ENCODE measurements around the gene CTCF. TPM values are rescaled to one million over a fixed set of nuclear protein-coding genes. Genes with fewer than 3 reads are reported as not detected.

The CTCF gene
- total RNA-seq, 1 experiment from 2014 or later = 58.7 TPM

- Histone ChIP-seq H3K36me3 (no peaks in the 10 kb centered on the region), H3K9me3 (replicated peaks) (no peaks in the 10 kb centered on the region), H3K4me1 (no peaks in the 10 kb centered on the region), H3K4me3 (no peak overlapping the region), H3K27me3 (no peaks in the 10 kb centered on the region), H3K27ac (no peak overlapping the region)
- DNase-seq = peak; percentile 26 to 32
Observed at GRCh38 chr16:67663151-67663876, 101.0 kb downstream of the CTCF start.

GRCh38 chr16:67663877-67664222, 101.5 kb downstream of the CTCF start:
- no peaks in the 10 kb centered on the region for H3K9me3 ChIP-seq (replicated peaks)
- H3K4me3 ChIP-seq = no peak overlapping the region
- H3K36me3 ChIP-seq = no peaks in the 10 kb centered on the region
- no peaks in the 10 kb centered on the region for H3K4me1 ChIP-seq
- H3K27ac ChIP-seq = no peak overlapping the region
- H3K27me3 ChIP-seq = no peaks in the 10 kb centered on the region
- DNase-seq = no peak

DNA sequence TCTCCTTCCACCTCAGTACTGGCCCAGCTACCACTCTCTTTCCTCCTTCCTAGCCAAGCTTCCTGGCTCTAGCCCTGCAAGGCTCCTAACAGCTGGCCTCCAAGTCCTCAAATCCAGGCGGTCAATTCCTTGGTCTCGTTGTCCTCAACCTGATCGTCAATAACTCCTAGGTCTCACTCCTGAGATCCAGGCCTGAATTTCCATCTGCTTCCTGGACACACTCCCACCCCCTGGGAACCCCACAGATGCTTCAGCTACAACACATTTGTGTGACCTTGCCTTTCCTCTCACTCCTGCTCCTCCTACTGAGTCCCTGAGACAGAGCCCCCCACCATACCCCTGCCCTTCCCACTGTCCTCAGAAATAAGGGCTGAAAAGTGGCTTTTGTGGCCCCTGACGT, 101.9 kb downstream of the CTCF start:
- Histone ChIP-seq H3K36me3 (no peaks in the 10 kb centered on the region), H3K27me3 (no peaks in the 10 kb centered on the region), H3K4me3 (no peak overlapping the region), H3K4me1 (no peaks in the 10 kb centered on the region), H3K27ac (no peak overlapping the region), H3K9me3 (replicated peaks) (no peaks in the 10 kb centered on the region)
- DNase-seq = no peak

DNA sequence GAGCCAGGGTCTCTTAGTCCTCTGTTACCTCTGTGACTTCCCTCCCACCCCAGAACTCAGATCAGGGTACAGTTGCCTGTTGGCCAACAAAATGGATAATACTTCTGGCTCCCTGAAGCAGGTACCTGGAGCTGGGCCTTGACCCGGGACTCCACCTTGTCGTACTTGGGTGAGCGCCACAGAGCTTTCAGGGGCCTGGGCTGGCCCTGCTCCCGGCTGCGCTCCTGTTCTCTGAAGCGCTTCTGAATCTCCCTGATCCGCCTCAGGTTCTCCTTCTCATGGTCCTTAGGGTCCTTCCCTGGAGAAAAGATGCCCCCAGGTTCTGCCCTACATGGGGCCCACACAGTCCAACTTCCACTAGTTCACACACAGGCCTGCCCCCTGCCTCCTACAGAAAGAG, 102.5 kb downstream of the CTCF start:
- Histone ChIP-seq H3K9me3 (replicated peaks) (no peaks in the 10 kb centered on the region), H3K27ac (no peak overlapping the region), H3K4me3 (no peak overlapping the region), H3K4me1 (no peaks in the 10 kb centered on the region), H3K27me3 (no peaks in the 10 kb centered on the region), H3K36me3 (no peaks in the 10 kb centered on the region)
- DNase-seq = no peak

DNA sequence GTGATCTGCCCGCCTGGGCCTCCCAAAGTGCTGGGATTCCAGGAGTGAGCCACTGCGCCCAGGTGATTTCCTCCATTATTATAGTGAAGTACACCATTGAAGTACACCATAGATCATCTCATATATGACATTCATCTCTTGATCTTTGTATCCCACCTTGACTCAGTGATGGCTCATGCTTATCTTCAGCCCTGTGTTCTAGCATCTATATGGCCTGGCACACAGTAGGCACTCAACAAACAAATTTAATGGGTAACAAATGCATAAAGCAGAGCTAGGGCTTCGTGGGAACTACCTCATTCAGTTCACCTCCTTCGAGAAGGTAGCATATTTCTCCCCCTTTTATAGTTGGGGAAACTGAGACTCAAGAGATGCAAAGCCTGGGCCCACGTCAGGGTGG, 103.3 kb downstream of the CTCF start:
- no peaks in the 10 kb centered on the region for H3K27me3 ChIP-seq
- no peak overlapping the region for H3K27ac ChIP-seq
- DNase-seq = no peak
- no peaks in the 10 kb centered on the region for H3K9me3 ChIP-seq (replicated peaks)
- H3K4me1 ChIP-seq = no peaks in the 10 kb centered on the region
- H3K4me3 ChIP-seq = peak overlapping the region; percentile 55
- no peaks in the 10 kb centered on the region for H3K36me3 ChIP-seq

GRCh38 chr16:67666032-67666551, 103.8 kb downstream of the CTCF start:
- H3K27ac ChIP-seq = no peak overlapping the region
- peak overlapping the region; percentile 55 for H3K4me3 ChIP-seq
- no peaks in the 10 kb centered on the region for H3K4me1 ChIP-seq
- no peaks in the 10 kb centered on the region for H3K9me3 ChIP-seq (replicated peaks)
- DNase-seq = peak; percentile 27 to 29
- H3K27me3 ChIP-seq = no peaks in the 10 kb centered on the region
- no peaks in the 10 kb centered on the region for H3K36me3 ChIP-seq

- H3K4me3 ChIP-seq = peak within 1 kb of the TSS; percentile 55
- no peaks in the 10 kb centered on the region for H3K9me3 ChIP-seq (replicated peaks)
- H3K27ac ChIP-seq = no peak within 1 kb of the TSS
- no peaks in the 10 kb centered on the region for H3K36me3 ChIP-seq
- DNase-seq = peak; percentile 66 to 70
- H3K27me3 ChIP-seq = no peaks in the 10 kb centered on the region
- H3K4me1 ChIP-seq = no peaks in the 10 kb centered on the region
Observed at GRCh38 chr16:67666559-67667452, 104.5 kb downstream of the CTCF start, which contains the start of the genes C16orf86 and ENKD1. Gene C16orf86, plus strand, starts transcription at chr16:67666814. Its CDS starts 157 bp downstream, at chr16:67666971. Gene ENKD1, minus strand, starts transcription at chr16:67666750. Its CDS starts 308 bp downstream, at chr16:67666442.

DNA sequence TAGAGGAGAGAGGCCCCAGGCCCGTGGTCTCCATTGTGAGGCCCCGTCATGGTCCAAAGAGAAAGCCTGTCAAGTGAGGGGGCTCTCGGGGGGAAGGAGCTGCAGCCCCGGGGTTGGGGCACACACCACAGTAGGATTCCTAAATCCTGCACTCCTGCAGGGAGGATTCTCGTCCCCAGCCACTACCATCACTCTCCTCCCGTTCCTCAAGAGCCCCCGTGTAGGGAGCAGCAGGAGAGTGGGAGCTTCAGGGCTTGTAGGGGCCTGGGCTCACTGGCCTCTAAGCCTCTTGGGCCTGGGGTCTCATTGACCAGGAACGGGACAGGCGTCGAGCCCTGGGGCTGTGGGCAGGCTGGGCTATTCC, 105.1 kb downstream of the CTCF start:
- Histone ChIP-seq H3K4me1 (no peaks in the 10 kb centered on the region), H3K4me3 (peak overlapping the region; percentile 55), H3K36me3 (no peaks in the 10 kb centered on the region), H3K27me3 (no peaks in the 10 kb centered on the region), H3K9me3 (replicated peaks) (no peaks in the 10 kb centered on the region), H3K27ac (no peak overlapping the region)
- DNase-seq = no peak

- Histone ChIP-seq H3K4me3 (no peak overlapping the region), H3K9me3 (replicated peaks) (no peaks in the 10 kb centered on the region), H3K27ac (no peak overlapping the region), H3K4me1 (no peaks in the 10 kb centered on the region), H3K27me3 (no peaks in the 10 kb centered on the region), H3K36me3 (no peaks in the 10 kb centered on the region)
- DNase-seq = peak; percentile 77 to 83
Observed at GRCh38 chr16:67667817-67668494, 105.6 kb downstream of the CTCF start.

- Histone ChIP-seq H3K36me3 (no peaks in the 10 kb centered on the region), H3K27me3 (no peaks in the 10 kb centered on the region), H3K27ac (no peak overlapping the region), H3K4me1 (no peaks in the 10 kb centered on the region), H3K9me3 (replicated peaks) (no peaks in the 10 kb centered on the region), H3K4me3 (no peak overlapping the region)
- no peak for DNase-seq
Observed at GRCh38 chr16:67668495-67669157, 106.3 kb downstream of the CTCF start.

GRCh38 chr16:67669499-67670101, 107.3 kb downstream of the CTCF start:
- Histone ChIP-seq H3K36me3 (no peaks in the 10 kb centered on the region), H3K4me3 (no peak overlapping the region), H3K4me1 (no peaks in the 10 kb centered on the region), H3K27ac (no peak overlapping the region), H3K9me3 (replicated peaks) (no peaks in the 10 kb centered on the region), H3K27me3 (no peaks in the 10 kb centered on the region)
- no peak for DNase-seq

DNA sequence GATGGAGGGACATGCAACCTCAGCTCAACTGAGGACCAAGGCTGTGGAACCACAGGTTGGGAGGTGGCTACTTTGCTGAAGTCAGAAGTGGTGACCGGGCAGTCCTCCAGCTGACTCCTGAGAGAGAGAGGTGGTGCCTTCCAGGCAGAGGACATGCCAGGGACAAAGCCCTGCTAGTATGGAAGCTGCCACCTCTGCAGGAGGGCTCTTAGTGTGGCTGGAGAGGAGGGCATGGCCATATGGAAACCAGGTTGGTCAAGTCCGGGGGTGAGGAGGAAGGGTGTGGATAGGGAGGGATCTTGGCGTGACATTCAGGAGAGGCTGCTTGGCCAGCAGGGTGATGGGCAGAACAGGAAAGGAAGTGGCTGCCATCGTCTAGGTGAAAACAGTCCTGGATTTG, 110.0 kb downstream of the CTCF start:
- DNase-seq = no peak
- H3K27ac ChIP-seq = no peak overlapping the region
- H3K4me3 ChIP-seq = no peak overlapping the region
- no peaks in the 10 kb centered on the region for H3K4me1 ChIP-seq
- H3K36me3 ChIP-seq = no peaks in the 10 kb centered on the region
- H3K27me3 ChIP-seq = no peaks in the 10 kb centered on the region
- no peaks in the 10 kb centered on the region for H3K9me3 ChIP-seq (replicated peaks)

- Histone ChIP-seq H3K4me1 (no peaks in the 10 kb centered on the region), H3K27me3 (no peaks in the 10 kb centered on the region), H3K36me3 (no peaks in the 10 kb centered on the region), H3K9me3 (replicated peaks) (no peaks in the 10 kb centered on the region), H3K27ac (no peak overlapping the region), H3K4me3 (no peak overlapping the region)
- DNase-seq = peak; percentile 54 to 70
Observed at GRCh38 chr16:67672739-67673662, 110.7 kb downstream of the CTCF start.
